Loucy (cell line): ENCODE data around the gene PRKAR2B.

ENCODE experiments used
- CTCF ChIP-seq: fragments of 200-600 bp; sonication (generic); conservative IDR thresholded peaks from 2 replicates; pipeline ENCODE4 v1.5.1; 2014; ENCODE audit warnings: mild to moderate bottlenecking, antibody characterized with exemption, low read length
- EZH2phosphoT487 ChIP-seq: fragments of 200-600 bp; IDR thresholded peaks from 2 replicates; pipeline ENCODE4 v1.6.1; 2018; ENCODE audit warnings: antibody characterized with exemption, mild to moderate bottlenecking, moderate library complexity, borderline replicate concordance

GRCh38 chr7:107105591-107106245 is 61.2 kb downstream of the PRKAR2B start:
- TF ChIP-seq CTCF (no peak), EZH2phosphoT487 (no peak)
